Stomach smooth muscle (tissue), 2 donors: ENCODE measurements around the gene FAM149B1.
"Not testable (repeated sequence)": the region's sequence is repeated elsewhere in the genome, so short reads cannot be mapped to it uniquely, and the experiment has no call there.

Experiments used
- H3K27ac ChIP-seq: one replicate; pipeline ENCODE4 v1.7.0; 2013; ENCODE audit warnings: mild to moderate bottlenecking, low read length, inconsistent platforms
- H3K27me3 ChIP-seq, 2 donors: one replicate each; pipeline ENCODE4 v1.7.0; 2013; ENCODE audit warnings: low read length in 2 of 2; ENCODE audit not compliant: insufficient read depth in 2 of 2, control insufficient read depth in 1 of 2
- H3K36me3 ChIP-seq, 2 donors: one replicate each; pipeline ENCODE4 v1.7.0; 2013; ENCODE audit warnings: low read length in 2 of 2; ENCODE audit not compliant: control insufficient read depth in 2 of 2, insufficient read depth in 2 of 2
- H3K4me1 ChIP-seq: one replicate; pipeline ENCODE4 v1.7.0; 2013; ENCODE audit warnings: low read length; ENCODE audit not compliant: control insufficient read depth, insufficient read depth
- H3K4me3 ChIP-seq, 2 donors: one replicate each; pipeline ENCODE4 v1.7.0; 2013; ENCODE audit warnings: low read length in 2 of 2
- H3K9ac ChIP-seq, 2 donors: one replicate each; pipeline ENCODE4 v1.7.0; 2013; ENCODE audit warnings: low read length in 2 of 2, mild to moderate bottlenecking in 1 of 2
- H3K9me3 ChIP-seq, 2 donors: one replicate each; pipeline ENCODE4 v1.7.0; 2013; ENCODE audit warnings: low read length in 2 of 2; ENCODE audit not compliant: control insufficient read depth in 2 of 2
- donor health status: healthy.
- donor health status: Pancreatic carcinoma.

FAM149B1 gene

DNA sequence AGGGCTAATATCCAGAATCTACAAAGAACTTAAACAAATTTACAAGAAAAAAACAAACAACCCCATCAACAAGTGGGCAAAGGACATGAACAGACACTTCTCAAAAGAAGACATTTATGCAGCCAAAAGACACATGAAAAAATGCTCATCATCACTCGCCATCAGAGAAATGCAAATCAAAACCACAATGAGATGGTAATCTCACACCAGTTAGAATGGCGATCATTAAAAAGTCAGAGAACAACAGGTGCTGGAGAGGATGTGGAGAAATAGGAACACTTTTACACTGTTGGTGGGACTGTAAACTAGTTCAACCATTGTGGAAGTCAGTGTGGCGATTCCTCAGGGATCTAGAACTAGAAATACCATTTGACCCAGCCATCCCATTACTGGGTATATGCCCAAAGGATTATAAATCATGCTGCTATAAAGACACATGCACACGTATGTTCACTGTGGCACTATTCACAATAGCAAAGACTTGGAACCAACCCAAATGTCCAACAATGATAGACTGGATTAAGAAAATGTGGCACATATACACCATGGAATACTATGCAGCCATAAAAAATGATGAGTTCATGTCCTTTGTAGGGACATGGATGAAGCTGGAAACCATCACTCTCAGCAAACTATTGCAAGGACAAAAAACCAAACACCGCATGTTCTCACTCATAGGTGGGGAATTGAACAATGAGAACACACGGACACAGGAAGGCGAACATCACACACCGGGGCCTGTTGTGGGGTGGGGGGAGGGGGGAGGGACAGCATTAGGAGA is 17.1 kb upstream of the FAM149B1 start:
- H3K9ac ChIP-seq, H3K27ac ChIP-seq, H3K9me3 ChIP-seq, H3K27me3 ChIP-seq, H3K4me1 ChIP-seq, H3K4me3 ChIP-seq: not testable (repeated sequence)
- H3K36me3 ChIP-seq, result peaks cover 30 to 31% of the 10 kb centered on the region in 2 donors

DNA sequence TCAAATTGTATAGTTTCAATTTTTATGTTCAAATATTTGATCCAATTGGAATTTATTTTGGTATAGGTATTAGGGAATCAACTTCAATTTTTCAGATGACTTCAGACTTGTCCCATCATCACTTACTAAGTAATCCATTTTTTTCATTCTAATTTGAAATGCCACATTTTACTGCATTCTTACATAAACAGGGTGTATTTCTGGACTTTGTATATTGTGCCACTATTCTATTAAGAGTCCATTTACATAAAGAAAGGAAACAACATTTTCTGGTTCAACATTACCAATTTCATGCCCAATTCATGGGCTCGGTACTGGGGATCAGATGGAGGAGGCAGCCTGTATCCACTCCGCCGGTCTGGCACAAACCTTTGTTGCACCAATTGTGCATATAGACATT is 15.9 kb upstream of the FAM149B1 start:
- Histone ChIP-seq H3K9ac (no peak overlapping the region), H3K27ac (no peak overlapping the region), H3K4me1 (no peaks in the 10 kb centered on the region), H3K9me3 (no peaks in the 10 kb centered on the region), H3K36me3 (peaks cover 22 to 34% of the 10 kb centered on the region in 2 donors), H3K27me3 (no peaks in the 10 kb centered on the region), H3K4me3 (no peak overlapping the region)

DNA sequence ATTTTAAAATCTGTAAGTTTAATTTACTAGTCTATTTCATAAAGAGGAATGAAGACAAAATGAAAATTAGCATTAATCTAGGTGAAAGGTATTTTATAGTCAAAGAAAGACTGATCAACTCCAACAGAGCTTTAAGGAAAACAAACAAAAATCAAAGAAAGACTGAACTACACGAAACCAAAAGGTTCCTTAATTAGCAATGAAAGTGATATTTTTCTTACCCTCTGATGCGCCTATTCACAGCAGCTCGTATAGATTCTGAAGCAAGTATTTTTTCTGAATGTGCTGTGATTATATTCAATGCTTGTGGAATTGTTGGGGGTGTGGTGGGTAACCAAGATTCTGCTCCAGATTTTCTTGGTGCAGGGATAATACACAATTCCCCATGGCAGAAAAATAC is 11.9 kb upstream of the FAM149B1 start:
- Histone ChIP-seq H3K27me3 (no peaks in the 10 kb centered on the region), H3K4me3 (no peak overlapping the region), H3K36me3 (peaks cover 20 to 22% of the 10 kb centered on the region in 2 donors), H3K9ac (no peak overlapping the region), H3K4me1 (no peaks in the 10 kb centered on the region), H3K9me3 (no peaks in the 10 kb centered on the region), H3K27ac (no peak overlapping the region)

DNA sequence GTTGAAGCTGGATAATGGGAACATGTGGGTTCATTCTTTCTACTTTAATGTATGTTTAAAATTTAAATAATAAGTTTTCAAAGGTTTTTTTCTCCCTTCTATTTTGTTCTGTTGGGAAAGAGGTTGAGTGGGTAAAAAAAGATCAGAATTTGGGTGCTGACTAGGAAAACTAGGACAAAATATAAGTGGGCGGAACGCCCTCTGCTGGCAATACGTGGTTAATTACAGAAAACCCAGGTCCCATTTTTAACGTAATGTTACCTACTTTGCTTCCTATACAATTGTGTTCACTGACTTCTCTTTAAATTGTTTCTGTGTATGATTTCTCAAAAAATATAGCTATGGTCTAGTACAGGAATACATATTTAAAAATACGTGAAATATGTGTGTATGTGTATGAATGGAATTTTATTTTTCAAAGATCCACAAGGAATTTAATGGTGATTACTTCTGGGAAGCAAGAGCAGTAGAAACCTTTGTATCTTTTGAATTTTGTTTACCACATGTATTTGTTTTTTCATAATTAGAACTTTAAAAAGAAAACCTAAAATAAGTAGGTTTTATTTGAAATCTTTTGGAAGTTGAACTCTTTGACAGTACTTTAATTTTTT is 8.8 kb upstream of the FAM149B1 start:
- H3K27me3 ChIP-seq, result no peaks in the 10 kb centered on the region
- no peak overlapping the region for H3K9ac ChIP-seq
- peaks cover 11 to 18% of the 10 kb centered on the region in 2 donors for H3K36me3 ChIP-seq
- peaks cover 5% of the 10 kb centered on the region for H3K4me1 ChIP-seq
- no peak overlapping the region for H3K4me3 ChIP-seq
- no peak overlapping the region for H3K27ac ChIP-seq
- H3K9me3 ChIP-seq, result no peaks in the 10 kb centered on the region

DNA sequence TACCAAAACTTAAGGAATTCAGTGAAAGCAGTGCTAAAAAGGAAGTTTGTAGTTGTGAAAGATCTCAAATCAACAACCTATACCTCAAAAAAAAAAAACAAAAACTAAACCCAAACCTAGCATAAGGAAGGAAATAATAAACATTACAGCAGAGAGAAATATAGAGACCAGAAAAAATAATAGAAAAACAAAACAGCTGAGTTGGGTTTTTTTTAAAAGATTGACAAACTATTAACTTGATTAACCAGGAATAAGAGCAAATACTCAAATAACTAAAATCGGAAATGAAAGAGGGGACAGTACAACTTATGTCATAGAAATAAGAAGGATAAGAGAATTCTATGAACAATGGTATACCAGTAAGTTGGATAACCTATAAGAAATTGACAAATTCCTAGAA is 6.8 kb upstream of the FAM149B1 start:
- H3K4me1 ChIP-seq, result peaks cover 5% of the 10 kb centered on the region
- H3K9me3 ChIP-seq, result no peaks in the 10 kb centered on the region
- no peaks in the 10 kb centered on the region for H3K27me3 ChIP-seq
- H3K36me3 ChIP-seq, result peaks cover 8 to 14% of the 10 kb centered on the region in 2 donors
- no peak overlapping the region for H3K4me3 ChIP-seq
- H3K9ac ChIP-seq, result no peak overlapping the region
- H3K27ac ChIP-seq, result no peak overlapping the region

DNA sequence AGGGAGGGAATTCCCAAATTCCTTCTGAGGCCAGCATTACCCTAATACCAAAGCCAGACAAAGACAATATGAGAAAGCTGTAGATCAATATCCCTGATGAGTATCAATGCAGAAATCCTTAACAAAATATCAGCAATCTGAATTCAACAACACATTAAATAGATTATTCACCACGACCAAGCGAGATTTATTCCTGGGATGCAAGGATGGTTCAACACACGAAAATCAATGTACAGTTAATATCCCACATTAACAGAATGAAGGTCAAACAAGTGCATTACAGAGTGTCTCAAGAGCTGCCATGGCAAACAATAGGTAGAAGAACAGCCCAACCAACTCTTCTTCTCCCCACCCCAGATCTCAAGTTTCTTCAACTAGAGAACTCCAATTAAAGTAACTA is 6.3 kb upstream of the FAM149B1 start:
- H3K4me3 ChIP-seq, result no peak overlapping the region
- no peak overlapping the region for H3K27ac ChIP-seq
- no peaks in the 10 kb centered on the region for H3K27me3 ChIP-seq
- no peaks in the 10 kb centered on the region for H3K9me3 ChIP-seq
- peaks cover 8% of the 10 kb centered on the region in 2 donors for H3K36me3 ChIP-seq
- no peak overlapping the region for H3K9ac ChIP-seq
- peaks cover 5% of the 10 kb centered on the region for H3K4me1 ChIP-seq

DNA sequence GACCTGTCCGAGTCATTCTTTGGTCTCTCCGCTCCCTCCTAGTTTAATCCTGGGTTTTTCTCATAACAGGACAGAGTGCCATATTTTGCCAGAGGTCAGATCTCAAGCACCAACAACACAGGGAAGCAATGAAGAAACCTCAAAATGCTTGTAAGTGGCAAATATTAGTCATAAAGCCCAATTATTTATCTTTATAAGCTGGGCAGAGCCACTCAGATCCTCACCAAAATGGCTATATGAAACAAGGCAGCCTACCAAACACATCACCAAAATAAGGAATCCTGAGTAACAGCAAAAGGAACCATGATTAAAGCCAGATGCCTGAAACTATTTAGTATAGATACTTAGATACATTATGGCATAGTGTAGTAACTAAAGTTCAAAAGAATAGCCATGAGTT is 4.8 kb upstream of the FAM149B1 start:
- Histone ChIP-seq H3K4me1 (peaks cover 5% of the 10 kb centered on the region), H3K36me3 (peaks cover 7% of the 10 kb centered on the region in 2 donors), H3K4me3 (no peak overlapping the region), H3K27ac (no peak overlapping the region), H3K27me3 (no peaks in the 10 kb centered on the region), H3K9ac (no peak overlapping the region), H3K9me3 (no peaks in the 10 kb centered on the region)

DNA sequence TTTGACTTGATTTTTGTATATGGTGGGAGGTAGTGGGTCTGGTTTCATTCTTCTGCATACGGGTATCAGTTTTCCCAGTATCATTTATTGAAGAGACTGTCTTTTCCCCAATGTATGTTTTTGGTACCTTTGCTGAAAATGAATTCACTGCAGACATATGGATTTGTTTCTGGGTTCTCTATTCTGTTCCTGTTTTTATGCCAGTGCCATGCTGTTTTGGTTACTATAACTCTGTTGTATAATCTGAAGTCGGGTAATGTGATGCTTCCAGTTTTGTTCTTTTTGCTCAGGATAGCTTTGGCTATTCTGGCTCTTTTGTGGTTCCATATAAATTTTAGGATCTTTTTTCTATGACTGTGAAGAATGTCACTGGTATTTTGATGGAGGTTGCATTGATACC is 947 bp upstream of the FAM149B1 start:
- Histone ChIP-seq H3K9ac (peak overlapping the region; percentile 100), H3K9me3 (no peaks in the 10 kb centered on the region), H3K27me3 (no peaks in the 10 kb centered on the region), H3K36me3 (peaks cover 5 to 6% of the 10 kb centered on the region in 2 donors), H3K4me3 (peak overlapping the region; percentile 99 to 100), H3K4me1 (peaks cover 9% of the 10 kb centered on the region), H3K27ac (peak overlapping the region; percentile 97)

DNA sequence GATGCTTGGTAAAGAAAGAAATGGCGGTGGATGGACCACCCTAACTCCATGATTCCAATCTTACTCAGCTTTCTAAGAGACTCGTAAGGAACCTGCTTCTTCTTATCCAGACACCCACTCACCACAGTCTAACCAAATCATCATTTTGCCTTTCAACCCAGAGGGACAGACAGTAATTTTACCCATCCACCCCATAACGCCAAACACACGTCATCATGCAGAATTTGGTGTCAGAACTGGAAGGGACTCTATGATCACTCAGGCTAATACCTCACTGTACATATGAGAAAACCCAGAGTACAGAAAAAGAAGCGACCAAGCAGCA is 499 bp upstream of the FAM149B1 start:
- Histone ChIP-seq H3K4me1 (peaks cover 9% of the 10 kb centered on the region), H3K9me3 (no peaks in the 10 kb centered on the region), H3K36me3 (peaks cover 4 to 5% of the 10 kb centered on the region in 2 donors), H3K27me3 (no peaks in the 10 kb centered on the region), H3K9ac (peak overlapping the region; percentile 100), H3K4me3 (peak overlapping the region; percentile 99 to 100), H3K27ac (peak overlapping the region; percentile 97)

DNA sequence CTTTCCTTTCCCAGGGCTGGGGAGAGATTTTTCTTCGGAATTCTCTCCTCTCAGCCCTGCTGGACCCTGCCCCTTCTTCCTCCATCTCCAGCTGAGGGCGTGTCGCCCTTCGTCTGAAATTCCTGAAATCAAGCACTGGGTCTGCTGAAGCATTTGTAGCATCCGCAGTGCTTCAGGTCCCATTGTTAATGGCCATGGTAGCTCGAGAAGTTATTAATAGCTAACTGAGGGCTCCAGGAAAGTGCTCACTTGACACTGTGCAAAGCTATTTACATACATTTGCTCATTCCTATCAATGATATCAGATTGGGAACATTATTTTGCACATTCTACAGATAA is 515 bp downstream of the FAM149B1 start:
- Histone ChIP-seq H3K9ac (peak overlapping the region; percentile 100), H3K36me3 (no peaks in the 10 kb centered on the region), H3K9me3 (no peaks in the 10 kb centered on the region), H3K4me1 (peaks cover 4% of the 10 kb centered on the region), H3K27ac (peak overlapping the region; percentile 97), H3K27me3 (no peaks in the 10 kb centered on the region), H3K4me3 (peak overlapping the region; percentile 99 to 100)

DNA sequence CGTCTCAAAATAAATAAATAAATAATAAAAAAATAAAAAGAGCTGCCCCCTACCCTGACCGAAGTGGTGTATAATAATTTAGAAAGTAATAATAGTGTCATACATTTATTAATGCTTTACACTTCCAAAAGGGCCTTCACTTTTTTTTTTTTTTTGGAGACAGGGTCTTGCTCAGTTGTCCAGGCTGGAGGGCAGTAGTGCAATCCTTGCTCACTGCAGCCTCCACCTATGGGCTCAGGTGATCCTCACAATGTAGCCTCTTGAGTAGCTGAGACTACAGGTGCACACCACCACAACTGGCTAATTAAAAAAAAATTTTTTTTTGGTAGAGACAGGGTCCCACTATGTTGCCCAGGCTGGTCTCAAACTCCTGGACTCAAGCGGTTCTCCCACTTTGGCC is 1.4 kb downstream of the FAM149B1 start:
- no peaks in the 10 kb centered on the region for H3K9me3 ChIP-seq
- no peaks in the 10 kb centered on the region for H3K36me3 ChIP-seq
- H3K27ac ChIP-seq, result no peak overlapping the region
- H3K4me1 ChIP-seq, result peaks cover 4% of the 10 kb centered on the region
- no peaks in the 10 kb centered on the region for H3K27me3 ChIP-seq
- no peak overlapping the region for H3K9ac ChIP-seq
- no peak overlapping the region for H3K4me3 ChIP-seq
